ENCODE data around the gene PARVA.

DNA sequence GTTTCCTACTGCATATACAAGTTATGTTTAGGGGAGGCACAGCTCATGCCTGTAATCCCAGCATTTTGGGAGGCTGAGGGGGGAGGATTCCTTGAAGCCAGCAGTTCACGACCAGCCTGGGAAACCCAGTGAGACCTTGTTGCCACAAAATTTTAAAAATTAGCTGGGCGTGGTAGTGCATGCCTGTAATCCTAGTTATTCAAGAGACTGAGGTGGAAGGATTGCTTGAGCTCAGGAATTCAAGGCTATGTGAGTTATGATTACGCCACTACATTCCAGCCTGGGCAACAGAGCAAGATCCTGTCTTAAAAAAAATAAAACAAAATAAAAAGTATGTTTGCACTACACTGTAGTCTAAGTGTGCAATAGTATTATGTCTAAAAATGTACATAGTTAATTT, 188.0 kb downstream of the PARVA start:
- TF ChIP-seq, protein P1, sequence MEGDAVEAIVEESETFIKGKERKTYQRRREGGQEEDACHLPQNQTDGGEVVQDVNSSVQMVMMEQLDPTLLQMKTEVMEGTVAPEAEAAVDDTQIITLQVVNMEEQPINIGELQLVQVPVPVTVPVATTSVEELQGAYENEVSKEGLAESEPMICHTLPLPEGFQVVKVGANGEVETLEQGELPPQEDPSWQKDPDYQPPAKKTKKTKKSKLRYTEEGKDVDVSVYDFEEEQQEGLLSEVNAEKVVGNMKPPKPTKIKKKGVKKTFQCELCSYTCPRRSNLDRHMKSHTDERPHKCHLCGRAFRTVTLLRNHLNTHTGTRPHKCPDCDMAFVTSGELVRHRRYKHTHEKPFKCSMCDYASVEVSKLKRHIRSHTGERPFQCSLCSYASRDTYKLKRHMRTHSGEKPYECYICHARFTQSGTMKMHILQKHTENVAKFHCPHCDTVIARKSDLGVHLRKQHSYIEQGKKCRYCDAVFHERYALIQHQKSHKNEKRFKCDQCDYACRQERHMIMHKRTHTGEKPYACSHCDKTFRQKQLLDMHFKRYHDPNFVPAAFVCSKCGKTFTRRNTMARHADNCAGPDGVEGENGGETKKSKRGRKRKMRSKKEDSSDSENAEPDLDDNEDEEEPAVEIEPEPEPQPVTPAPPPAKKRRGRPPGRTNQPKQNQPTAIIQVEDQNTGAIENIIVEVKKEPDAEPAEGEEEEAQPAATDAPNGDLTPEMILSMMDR (IDR thresholded peaks at IDR 0.05; ENCODE audit: control extremely low read depth in 1 of 3, insufficient read depth in 1 of 3, low read depth in 1 of 3, low read length in 3 of 3): no peak
- no peak for TF ChIP-seq EZH2 (IDR thresholded peaks at IDR 0.05; ENCODE audit: low read depth, low read length, severe bottlenecking)

All from H1 (cell line).